ENCODE data around the gene AFAP1L1. TPM values are rescaled to one million over a fixed set of nuclear protein-coding genes. Genes with fewer than 3 reads are reported as not detected.

Gene AFAP1L1
- total and polyA plus RNA-seq, 2 donors (not counting 3 experiments of a cell fraction or from before 2014, with no cell fraction given) = 7.9 to 73.2 TPM

DNA sequence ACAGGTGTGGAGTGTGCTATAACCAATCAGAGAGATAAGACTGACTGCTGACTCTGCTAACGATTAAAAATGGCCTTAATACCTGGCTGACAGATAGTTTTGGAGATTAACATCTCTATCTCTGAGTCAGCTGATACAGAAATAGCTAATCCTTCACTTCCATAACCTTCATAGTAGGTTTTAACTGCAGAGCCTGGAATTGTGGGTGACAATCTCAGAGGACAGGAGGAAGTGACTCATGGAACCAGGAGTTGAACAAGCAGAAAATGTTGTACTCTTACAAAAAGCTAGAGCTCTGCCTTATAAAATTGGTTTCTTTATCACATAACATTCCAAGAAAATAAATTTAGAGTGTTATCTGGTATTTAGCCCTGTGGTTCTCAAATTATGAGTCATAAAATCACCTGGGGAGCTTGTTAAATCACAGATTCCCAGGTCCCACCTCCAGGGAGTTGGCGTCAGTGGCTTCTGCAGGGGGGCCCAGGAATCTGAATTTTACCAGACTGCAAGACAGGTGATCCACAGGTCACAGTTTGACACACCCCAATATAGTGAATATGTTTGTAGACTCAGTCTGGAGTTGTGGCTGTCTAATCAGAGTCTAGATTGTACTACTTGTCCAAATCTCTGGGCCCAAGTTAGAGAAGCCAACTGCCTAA is 44.4 kb upstream of the AFAP1L1 start:
- TF ChIP-seq POLR2AphosphoS5 (IDR thresholded peaks at IDR 0.05; ENCODE audit: insufficient read depth, low read depth, low read length) (no peak), FOS (IDR thresholded peaks at IDR 0.05; ENCODE audit: borderline replicate concordance, insufficient read depth, low read length) (peak; percentile 84), JUN (IDR thresholded peaks at IDR 0.05; ENCODE audit: borderline replicate concordance, insufficient read depth, insufficient read length, low read depth) (peak; percentile 75), CTCF (IDR thresholded peaks at IDR 0.05; ENCODE audit: extremely low read depth in 1 of 2, insufficient read depth in 1 of 2, low read depth in 1 of 2, low read length in 2 of 2) (no peak), GATA2 (IDR thresholded peaks at IDR 0.05; ENCODE audit: insufficient read depth, insufficient read length, low read depth, low read length) (peak; percentile 88)
- POLR2A ChIA-PET = interaction anchor here (0.6 to 1.5 kb wide), 2 partner anchors 84 to 321 kb away, joined by 3 to 6 read pairs; no protein-coding TSS in a partner anchor
- H3K4me3 ChIP-seq (replicated peaks in 1 of 3; ENCODE audit: insufficient read depth in 1 of 3, low read depth in 1 of 3, low read length in 3 of 3) = peak overlapping the region in 1 of 3 experiments; percentile 20
- H4K20me1 ChIP-seq (replicated peaks; ENCODE audit: control insufficient read depth, extremely low read depth, insufficient read depth, low read length) = no peaks in the 10 kb centered on the region
- CTCF ChIA-PET = interaction anchor here (0.7 to 9.4 kb wide), 12 partner anchors 10 to 102 kb away, joined by 3 to 238 read pairs (median 4); partner anchors contain the start of gene ABLIM3
- dilution Hi-C loops (cut with MboI; ENCODE audit: extremely low pct_ligation_motif_present, low sequenced_read_pairs) (no loop called here), intact Hi-C loops (cut with micrococcal nuclease) (loop anchor here (5.0 kb wide), 1 partner anchor 190 kb away; no protein-coding TSS in a partner anchor)
- H3K27ac ChIP-seq (ENCODE audit: insufficient read depth, low read depth, low read length) = peak overlapping the region; percentile 53
- peaks cover 30% of the 10 kb centered on the region for H3K4me1 ChIP-seq (ENCODE audit: control insufficient read depth, extremely low read depth, insufficient read depth, low read length)
- H3K79me2 ChIP-seq (ENCODE audit: control insufficient read depth, insufficient read depth, low read length) = no peaks in the 10 kb centered on the region
- peak overlapping the region; percentile 39 for H3K4me2 ChIP-seq (ENCODE audit: insufficient read depth, low read length)
- no peak overlapping the region for H3K9ac ChIP-seq (replicated peaks; ENCODE audit: extremely low read depth, insufficient read depth, low read length)
- no peaks in the 10 kb centered on the region for H3K9me3 ChIP-seq (replicated peaks; ENCODE audit: control insufficient read depth, insufficient read depth, low read length)
- no peaks in the 10 kb centered on the region for H3K9me1 ChIP-seq (replicated peaks; ENCODE audit: control insufficient read depth, extremely low read depth, insufficient read depth, low read length)
- H3K36me3 ChIP-seq (ENCODE audit: control insufficient read depth in 2 of 2, extremely low read depth in 1 of 2, insufficient read depth in 2 of 2, low read length in 2 of 2) = no peaks in the 10 kb centered on the region
- H3K27me3 ChIP-seq (ENCODE audit: control insufficient read depth in 2 of 2, insufficient read depth in 2 of 2, low read length in 2 of 2) = no peaks in the 10 kb centered on the region
- DNase-seq (ENCODE audit: low read depth, low spot score) = peak; percentile 61
- peak; percentile 81 for FAIRE-seq
- no peak overlapping the region for H2AFZ ChIP-seq (ENCODE audit: low read depth, low read length)
- BruUV-seq (replicated peaks) = no TSS peak
